GM12892 (cell line): ENCODE measurements around the gene CEP41.

ENCODE experiments used
- POLR2AphosphoS5 ChIP-seq: IDR thresholded peaks from 2 replicates; pipeline ENCODE4 v1.6.1; 2011; ENCODE audit warnings: low read depth, low read length, control low read depth
- TAF1 ChIP-seq: IDR thresholded peaks from 2 replicates; pipeline ENCODE4 v1.6.1; 2011; ENCODE audit warnings: low read depth, mild to moderate bottlenecking, control low read depth, low read length, borderline replicate concordance

DNA sequence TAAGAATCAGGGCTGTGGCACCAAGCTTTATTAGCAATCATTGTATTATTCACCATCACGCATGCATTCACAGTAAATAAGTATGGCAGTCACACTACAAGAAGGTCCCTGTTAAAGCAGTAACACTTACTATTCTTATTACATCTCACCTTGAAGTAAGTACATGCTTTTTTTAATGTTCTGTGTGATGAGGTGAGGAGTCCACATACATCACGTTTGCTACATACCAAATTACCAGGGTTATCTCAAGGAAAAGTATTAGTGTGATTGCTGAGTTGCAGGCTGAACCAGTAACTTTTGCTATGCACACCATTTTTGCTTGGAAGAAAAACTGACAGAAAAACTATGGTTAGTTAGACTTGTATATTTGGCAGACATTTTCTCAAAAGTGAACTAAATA is 35.8 kb downstream of the CEP41 start:
- TF ChIP-seq POLR2AphosphoS5 = no peak
- TF ChIP-seq TAF1 = no peak
